DND-41 (cell line): ENCODE results near the gene SOAT2.

ENCODE experiments used
- ATAC-seq: fragments of 200-7000 bp; cut with Tn5 transposase; 3 replicates; pipeline ENCODE4 v1.9.1; 2021; ENCODE audit warnings: low read depth; ENCODE audit not compliant: insufficient read depth
- DNase-seq: peaks from one replicate; pipeline ENCODE4 v3.0.0-alpha.2; 2020
- H2AFZ ChIP-seq: 2 replicates; pipeline ENCODE4 v1.6.0; 2012; ENCODE audit warnings: low read depth, low read length
- H3K27ac ChIP-seq: 2 replicates; pipeline ENCODE4 v1.5.1; 2012; ENCODE audit warnings: low read length, inconsistent platforms
- H3K27me3 ChIP-seq: fragments of 200-600 bp; sonication (generic); 2 replicates; pipeline ENCODE4 v1.6.0; 2012; ENCODE audit warnings: low read length, mild to moderate bottlenecking, inconsistent platforms; ENCODE audit not compliant: insufficient read depth, poor library complexity
- H3K36me3 ChIP-seq: 2 replicates; pipeline ENCODE4 v1.5.1; 2012; ENCODE audit warnings: low read length, inconsistent platforms; ENCODE audit not compliant: insufficient read depth
- H3K4me1 ChIP-seq: 2 replicates; pipeline ENCODE4 v1.5.1; 2012; ENCODE audit warnings: mild to moderate bottlenecking, low read length; ENCODE audit not compliant: insufficient read depth
- H3K4me2 ChIP-seq: 2 replicates; pipeline ENCODE4 v1.6.0; 2012; ENCODE audit warnings: mild to moderate bottlenecking, moderate library complexity, low read length, inconsistent platforms; ENCODE audit not compliant: insufficient read depth
- H3K4me3 ChIP-seq, 2 experiments: fragments of 200-600 bp in 1 of 2; shearing (Covaris generic) in 1 of 2; 2 replicates each; pipeline ENCODE4 v1.5.1; 2012 to 2016; ENCODE audit warnings: inconsistent platforms in 2 of 2, low read length in 2 of 2, mild to moderate bottlenecking in 2 of 2, low read depth in 1 of 2, moderate library complexity in 1 of 2
- H3K79me2 ChIP-seq: 2 replicates; pipeline ENCODE4 v1.6.0; 2012; ENCODE audit warnings: low read length, inconsistent platforms; ENCODE audit not compliant: insufficient read depth
- H3K9ac ChIP-seq: 2 replicates; pipeline ENCODE4 v1.6.0; 2012; ENCODE audit warnings: low read depth, mild to moderate bottlenecking, inconsistent platforms, low read length, moderate library complexity
- H3K9me3 ChIP-seq: 2 replicates; pipeline ENCODE4 v1.5.1; 2012; ENCODE audit warnings: low read length, moderate library complexity, mild to moderate bottlenecking, inconsistent platforms; ENCODE audit not compliant: insufficient read depth, severe bottlenecking
- H4K20me1 ChIP-seq: 2 replicates; pipeline ENCODE4 v1.6.0; 2012; ENCODE audit warnings: low read length; ENCODE audit not compliant: insufficient read depth
- EZH2 ChIP-seq: IDR thresholded peaks from 3 replicates; pipeline ENCODE4 v1.6.1; 2012; ENCODE audit warnings: borderline replicate concordance, low read depth, mild to moderate bottlenecking, moderate library complexity, low read length, inconsistent platforms; ENCODE audit not compliant: severe bottlenecking
- TF ChIP-seq, protein P1 (sequence below): IDR thresholded peaks from 2 replicates; pipeline ENCODE4 v1.5.1; 2012; ENCODE audit warnings: borderline replicate concordance, low read length, moderate library complexity, mild to moderate bottlenecking; ENCODE audit not compliant: poor library complexity, severe bottlenecking; ENCODE audit errors: extremely low read depth

Gene SOAT2

DNA sequence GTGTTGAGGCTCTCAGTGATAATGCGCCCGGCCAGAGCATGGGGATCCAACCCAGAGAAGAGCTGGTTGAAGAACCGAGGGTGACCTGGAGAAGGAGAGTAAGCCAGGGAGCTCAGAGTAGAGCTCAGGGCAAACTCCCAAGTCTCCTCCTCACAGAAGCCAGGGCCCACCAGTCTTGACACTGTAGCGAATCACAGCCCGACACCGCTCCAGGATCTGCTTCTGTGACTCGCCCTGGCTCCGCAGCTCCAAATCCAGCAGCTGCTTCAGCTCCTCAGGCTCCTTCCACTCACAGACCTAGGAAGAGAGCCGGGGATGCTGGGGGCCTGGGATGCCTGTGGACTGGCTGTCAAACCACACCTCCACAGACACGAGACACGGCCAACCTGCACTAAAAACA lies 69.1 kb downstream of the SOAT2 start:
- H3K27ac ChIP-seq = no peak overlapping the region
- H3K27me3 ChIP-seq = no peaks in the 10 kb centered on the region
- DNase-seq (no peak), ATAC-seq (no peak)
- H3K79me2 ChIP-seq = no peaks in the 10 kb centered on the region
- H3K9me3 ChIP-seq = no peaks in the 10 kb centered on the region
- no peak overlapping the region for H2AFZ ChIP-seq
- H3K4me2 ChIP-seq = no peak overlapping the region
- H3K9ac ChIP-seq = no peak overlapping the region
- no peak overlapping the region for H3K4me3 ChIP-seq
- H4K20me1 ChIP-seq = no peaks in the 10 kb centered on the region
- TF ChIP-seq, protein P1, sequence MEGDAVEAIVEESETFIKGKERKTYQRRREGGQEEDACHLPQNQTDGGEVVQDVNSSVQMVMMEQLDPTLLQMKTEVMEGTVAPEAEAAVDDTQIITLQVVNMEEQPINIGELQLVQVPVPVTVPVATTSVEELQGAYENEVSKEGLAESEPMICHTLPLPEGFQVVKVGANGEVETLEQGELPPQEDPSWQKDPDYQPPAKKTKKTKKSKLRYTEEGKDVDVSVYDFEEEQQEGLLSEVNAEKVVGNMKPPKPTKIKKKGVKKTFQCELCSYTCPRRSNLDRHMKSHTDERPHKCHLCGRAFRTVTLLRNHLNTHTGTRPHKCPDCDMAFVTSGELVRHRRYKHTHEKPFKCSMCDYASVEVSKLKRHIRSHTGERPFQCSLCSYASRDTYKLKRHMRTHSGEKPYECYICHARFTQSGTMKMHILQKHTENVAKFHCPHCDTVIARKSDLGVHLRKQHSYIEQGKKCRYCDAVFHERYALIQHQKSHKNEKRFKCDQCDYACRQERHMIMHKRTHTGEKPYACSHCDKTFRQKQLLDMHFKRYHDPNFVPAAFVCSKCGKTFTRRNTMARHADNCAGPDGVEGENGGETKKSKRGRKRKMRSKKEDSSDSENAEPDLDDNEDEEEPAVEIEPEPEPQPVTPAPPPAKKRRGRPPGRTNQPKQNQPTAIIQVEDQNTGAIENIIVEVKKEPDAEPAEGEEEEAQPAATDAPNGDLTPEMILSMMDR = no peak
- H3K36me3 ChIP-seq = no peaks in the 10 kb centered on the region
- H3K4me1 ChIP-seq = no peaks in the 10 kb centered on the region

DNA sequence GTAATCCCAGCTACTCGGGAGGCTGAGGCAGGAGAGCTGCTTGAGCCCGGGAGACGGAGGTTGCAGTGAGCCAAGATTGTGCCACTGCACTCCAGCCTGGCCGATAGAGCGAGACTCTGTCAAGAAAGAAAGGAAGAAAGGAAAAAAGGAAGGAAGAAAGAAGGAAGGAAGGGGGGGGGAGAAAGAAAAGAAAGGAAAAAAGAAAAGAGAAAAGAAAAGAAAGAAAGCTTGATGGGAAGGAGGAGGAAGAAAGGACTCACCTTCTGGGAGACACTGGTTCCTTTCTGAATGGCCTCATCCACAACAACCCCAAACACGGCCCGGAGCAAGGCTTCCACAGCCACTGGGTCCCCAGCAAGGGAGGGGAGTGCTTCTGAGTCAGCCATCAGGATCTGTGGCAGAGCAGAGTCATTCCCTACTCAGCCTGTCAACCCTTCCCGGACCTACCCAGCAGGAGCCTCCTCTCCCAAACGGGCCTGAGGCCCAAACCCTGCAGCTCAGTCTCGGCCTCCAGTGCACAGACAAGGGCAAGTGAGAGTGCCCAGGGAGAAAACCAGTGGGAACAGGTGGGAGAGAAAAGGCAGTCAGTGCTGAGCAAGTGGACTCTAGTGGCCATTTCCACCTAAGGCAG lies 69.9 kb downstream of the SOAT2 start:
- no peaks in the 10 kb centered on the region for H3K36me3 ChIP-seq
- no peak overlapping the region for H3K27ac ChIP-seq
- no peaks in the 10 kb centered on the region for H3K9me3 ChIP-seq
- H2AFZ ChIP-seq = no peak overlapping the region
- no peak for ATAC-seq
- H4K20me1 ChIP-seq = no peaks in the 10 kb centered on the region
- no peak overlapping the region for H3K4me2 ChIP-seq
- no peak overlapping the region for H3K4me3 ChIP-seq
- no peak for DNase-seq
- no peaks in the 10 kb centered on the region for H3K79me2 ChIP-seq
- H3K27me3 ChIP-seq = no peaks in the 10 kb centered on the region
- H3K9ac ChIP-seq = no peak overlapping the region
- TF ChIP-seq, protein P1 = no peak
- TF ChIP-seq EZH2 = no peak
- no peaks in the 10 kb centered on the region for H3K4me1 ChIP-seq
